Coronary artery (tissue), 2 donors: ENCODE measurements around the gene DDB1.

ENCODE experiments used
- DNase-seq: peaks from one replicate; pipeline ENCODE4 v3.0.0-alpha.2; 2017; ENCODE audit warnings: low spot score
- H3K27ac ChIP-seq, 2 donors: fragments of 200-600 bp; sonication (generic); one replicate each; pipeline ENCODE4 v1.5.1; 2016 to 2019
- H3K4me3 ChIP-seq: fragments of 200-600 bp; sonication (generic); 2 replicates; pipeline ENCODE4 v1.5.1; 2016; ENCODE audit warnings: mild to moderate bottlenecking, moderate library complexity
- CTCF ChIP-seq: fragments of 200-600 bp; sonication (generic); IDR thresholded peaks from one replicate; pipeline ENCODE4 v1.5.1; 2019; ENCODE audit warnings: antibody characterized with exemption

DDB1 gene

GRCh38 chr11:61268588-61269250 is 64.2 kb downstream of the DDB1 start:
- DNase-seq, result no peak
- no peak for TF ChIP-seq CTCF
- Histone ChIP-seq H3K27ac (no peak overlapping the region), H3K4me3 (no peak overlapping the region)

- H3K27ac ChIP-seq, result no peak overlapping the region
- no peak overlapping the region for H3K4me3 ChIP-seq
- TF ChIP-seq CTCF, result no peak
- DNase-seq, result no peak
Measured at GRCh38 chr11:61267437-61267841, 65.5 kb downstream of the DDB1 start.

- no peak overlapping the region for H3K4me3 ChIP-seq
- no peak overlapping the region for H3K27ac ChIP-seq
- no peak for DNase-seq
- no peak for TF ChIP-seq CTCF
Measured at GRCh38 chr11:61266602-61267001, 66.3 kb downstream of the DDB1 start.

GRCh38 chr11:61265357-61265756 is 67.5 kb downstream of the DDB1 start:
- Histone ChIP-seq H3K4me3 (no peak overlapping the region), H3K27ac (no peak overlapping the region)
- TF ChIP-seq CTCF, result no peak

GRCh38 chr11:61264795-61265194 is 68.1 kb downstream of the DDB1 start:
- no peak for TF ChIP-seq CTCF
- no peak for DNase-seq
- Histone ChIP-seq H3K27ac (no peak overlapping the region), H3K4me3 (no peak overlapping the region)

More at GRCh38 chr11:61265357-61265756, 67.5 kb downstream of the DDB1 start:
- no peak for DNase-seq

GRCh38 chr11:61264371-61264770 is 68.5 kb downstream of the DDB1 start:
- Histone ChIP-seq H3K4me3 (no peak overlapping the region), H3K27ac (no peak overlapping the region)
- TF ChIP-seq CTCF, result no peak
- DNase-seq, result no peak

- no peak for TF ChIP-seq CTCF
- no peak overlapping the region for H3K27ac ChIP-seq
- no peak for DNase-seq
- H3K4me3 ChIP-seq, result no peak overlapping the region
Measured at GRCh38 chr11:61259363-61259762, 73.5 kb downstream of the DDB1 start.
